HCT116 (cell line): Measurements from ENCODE around the gene FCHO2. TPM values are rescaled to one million over a fixed set of nuclear protein-coding genes. Genes with fewer than 3 reads are reported as not detected.

Experiments
- ATAC-seq: fragments of 200-7000 bp; cut with Tn5 transposase; 2 replicates; pipeline ENCODE4 v1.9.1; 2020; ENCODE audit warnings: mild to moderate bottlenecking, moderate library complexity
- BruUV-seq: library from RNA; stranded (reverse); fragments of 400-500 nt; replicated peaks from 2 replicates; lab custom pipeline; 2021; lab: Mats Ljungman, UMichigan
- CTCF ChIA-PET: fragments of 300-600 bp; sonication (Branson Sonifier 250); formaldehyde crosslinking; loops from one replicate; lab custom pipeline; 2021; ENCODE audit warnings: antibody characterized with exemption; lab: Charles Lee
- POLR2A ChIA-PET: fragments of 300-600, 350-600 bp; sonication (Branson Sonifier 250); formaldehyde crosslinking; loops from one replicate; lab custom pipeline; 2021; ENCODE audit warnings: antibody characterized with exemption; lab: Charles Lee
- RAD21 ChIA-PET, 2 experiments: fragments of 300-600 bp; sonication (Branson Sonifier 250); formaldehyde crosslinking; loops; one replicate each; lab custom pipeline; 2023; ENCODE audit warnings: low total read pairs in 2 of 2; ENCODE audit not compliant: uncharacterized antibody in 2 of 2, unreplicated experiment in 2 of 2, low non-redundant PET in 1 of 2; lab: Charles Lee
- DNase-seq: peaks from one replicate; pipeline ENCODE4 v3.0.0-alpha.2; 2010; ENCODE audit warnings: low read depth, low spot score
- H2AFZ ChIP-seq: fragments of 200-600 bp; shearing (Covaris generic), sonication (generic); 2 replicates; pipeline ENCODE4 v1.6.1; 2017; ENCODE audit warnings: low read depth, mixed run types, mixed read lengths, antibody characterized with exemption, low read length; ENCODE audit not compliant: poor library complexity, severe bottlenecking
- H3K27ac ChIP-seq: 2 replicates; pipeline ENCODE4 v1.5.1; 2012; ENCODE audit warnings: low read depth, low read length
- H3K27me3 ChIP-seq: fragments of 200-600 bp; sonication (generic); 2 replicates; pipeline ENCODE4 v1.6.1; 2016; ENCODE audit warnings: mixed run types, low read length, mixed read lengths; ENCODE audit not compliant: insufficient read depth
- H3K36me3 ChIP-seq, 2 experiments: fragments of 200-500 bp in 1 of 2; fragments of 200-600 bp in 1 of 2; sonication (Bioruptor generic) in 1 of 2; sonication (generic) in 1 of 2; 2 replicates each; pipeline versions ENCODE4 v1.5.1 to v1.6.1; 2014 to 2016; ENCODE audit warnings: low read length in 2 of 2, inconsistent platforms in 1 of 2, mixed read lengths in 1 of 2, mixed run types in 1 of 2; ENCODE audit not compliant: insufficient read depth in 2 of 2, control insufficient read depth in 1 of 2
- H3K4me1 ChIP-seq, 2 experiments: fragments of 200-600 bp in 1 of 2; sonication (generic) in 1 of 2; 2 replicates each; pipeline versions ENCODE4 v1.5.1 to v1.6.1; 2012 to 2017; ENCODE audit warnings: low read length in 2 of 2, inconsistent platforms in 1 of 2, mild to moderate bottlenecking in 1 of 2, mixed read lengths in 1 of 2, mixed run types in 1 of 2, moderate library complexity in 1 of 2; ENCODE audit not compliant: insufficient read depth in 2 of 2, control insufficient read depth in 1 of 2
- H3K4me2 ChIP-seq: fragments of 200-600 bp; sonication (generic); 2 replicates; pipeline ENCODE4 v1.6.1; 2017; ENCODE audit warnings: mixed run types, low read length, mixed read lengths
- H3K4me3 ChIP-seq, 2 experiments: fragments of 200-600 bp in 1 of 2; sonication (generic) in 1 of 2; replicated peaks in 1 of 2; 2 replicates each; pipeline ENCODE4 v1.5.1; 2011 to 2016; ENCODE audit warnings: low read length in 2 of 2, control low read depth in 1 of 2, low read depth in 1 of 2, mild to moderate bottlenecking in 1 of 2, mixed read lengths in 1 of 2, mixed run types in 1 of 2
- H3K79me2 ChIP-seq: fragments of 200-600 bp; sonication (generic); 2 replicates; pipeline ENCODE4 v1.6.1; 2017; ENCODE audit warnings: mild to moderate bottlenecking, mixed run types, low read length, moderate library complexity, mixed read lengths; ENCODE audit not compliant: insufficient read depth
- H3K9ac ChIP-seq: fragments of 200-600 bp; sonication (generic); 2 replicates; pipeline ENCODE4 v1.6.1; 2016; ENCODE audit warnings: low read length, mixed read lengths
- H3K9me2 ChIP-seq: fragments of 200-600 bp; sonication (generic), shearing (Covaris generic); 2 replicates; pipeline ENCODE4 v1.6.1; 2017; ENCODE audit warnings: mixed run types, mild to moderate bottlenecking, moderate library complexity; ENCODE audit not compliant: insufficient read depth
- H3K9me3 ChIP-seq, 2 experiments: fragments of 200-500 bp in 1 of 2; fragments of 200-600 bp in 1 of 2; sonication (Bioruptor generic) in 1 of 2; sonication (generic) in 1 of 2; 2 replicates each; pipeline ENCODE4 v1.6.1; 2014 to 2017; ENCODE audit warnings: low read length in 2 of 2, mixed read lengths in 2 of 2, inconsistent platforms in 1 of 2, low read depth in 1 of 2, mild to moderate bottlenecking in 1 of 2, mixed run types in 1 of 2, moderate library complexity in 1 of 2; ENCODE audit not compliant: control insufficient read depth in 1 of 2, insufficient read depth in 1 of 2
- H4K20me1 ChIP-seq: fragments of 200-600 bp; sonication (generic), shearing (Covaris generic); 2 replicates; pipeline ENCODE4 v1.6.1; 2017; ENCODE audit warnings: mixed run types, mild to moderate bottlenecking, moderate library complexity; ENCODE audit not compliant: insufficient read depth
- ATF3 ChIP-seq: IDR thresholded peaks from 2 replicates; pipeline ENCODE4 v1.6.1; 2012
- CBX3 ChIP-seq: IDR thresholded peaks from 2 replicates; pipeline ENCODE4 v1.6.1; 2012; ENCODE audit warnings: low read depth
- CTCF ChIP-seq, 3 experiments: fragments of 200-600 bp in 1 of 3; sonication (generic) in 1 of 3; IDR thresholded peaks in 2 of 3; conservative IDR thresholded peaks in 1 of 3; 2 replicates each; pipeline ENCODE4 v1.5.1; 2012 to 2017; ENCODE audit warnings: low read depth in 2 of 3, low read length in 2 of 3, antibody characterized with exemption in 1 of 3, borderline replicate concordance in 1 of 3, control low read depth in 1 of 3, mild to moderate bottlenecking in 1 of 3, mixed read lengths in 1 of 3, mixed run types in 1 of 3, moderate library complexity in 1 of 3; ENCODE audit not compliant: insufficient read depth in 1 of 3
- EGR1 ChIP-seq: IDR thresholded peaks from 2 replicates; pipeline ENCODE4 v1.6.1; 2012; ENCODE audit warnings: low read depth
- EZH2 ChIP-seq: fragments of 200-600 bp; sonication (generic); IDR thresholded peaks from 2 replicates; pipeline ENCODE4 v1.6.1; 2017; ENCODE audit warnings: antibody characterized with exemption, mixed run types
- EZH2phosphoT487 ChIP-seq: fragments of 200-600 bp; IDR thresholded peaks from 2 replicates; pipeline ENCODE4 v1.6.1; 2018; ENCODE audit warnings: antibody characterized with exemption, borderline replicate concordance
- JUND ChIP-seq: IDR thresholded peaks from 2 replicates; pipeline ENCODE4 v1.6.1; 2012
- POLR2A ChIP-seq: IDR thresholded peaks from 2 replicates; pipeline ENCODE4 v1.7.0; 2011; ENCODE audit warnings: borderline replicate concordance; ENCODE audit not compliant: insufficient read depth, insufficient read length; ENCODE audit errors: extremely low read depth
- RAD21 ChIP-seq: IDR thresholded peaks from 2 replicates; pipeline ENCODE4 v1.6.1; 2012; ENCODE audit warnings: low read depth, mild to moderate bottlenecking
- SIN3A ChIP-seq: IDR thresholded peaks from 2 replicates; pipeline ENCODE4 v1.6.1; 2012; ENCODE audit warnings: low read depth
- SP1 ChIP-seq: IDR thresholded peaks from 2 replicates; pipeline ENCODE4 v1.6.1; 2012; ENCODE audit warnings: low read depth
- TCF7L2 ChIP-seq: IDR thresholded peaks from 2 replicates; pipeline ENCODE4 v1.7.0; 2011; ENCODE audit warnings: borderline replicate concordance, inconsistent platforms; ENCODE audit not compliant: insufficient read depth, insufficient read length; ENCODE audit errors: extremely low read depth
- ZBTB33 ChIP-seq: IDR thresholded peaks from 2 replicates; pipeline ENCODE4 v1.6.1; 2011; ENCODE audit warnings: mild to moderate bottlenecking, low read length, moderate library complexity; ENCODE audit not compliant: insufficient replicate concordance; ENCODE audit errors: extremely low read depth
- ZFX ChIP-seq: fragments of 450-650 bp; IDR thresholded peaks from 2 replicates; pipeline ENCODE4 v1.6.1; 2017
- ZNF274 ChIP-seq: fragments of 200-500 bp; sonication (Bioruptor generic); IDR thresholded peaks from 2 replicates; pipeline ENCODE4 v1.6.1; 2014; ENCODE audit warnings: mild to moderate bottlenecking, low read depth, low read length, inconsistent platforms
- intact Hi-C: fragments of 100-400 bp; cut with micrococcal nuclease; formaldehyde crosslinking; loops from 2 replicates; pipeline ENCODE4 v1.10.0; 2022
- total RNA-seq: library from RNA; stranded (reverse); gene quantifications from one replicate; pipeline ENCODE4 v1.2.1, GENCODE V29; 2021; ENCODE audit not compliant: unreplicated experiment

The FCHO2 gene
- total RNA-seq, 1 experiment from 2014 or later: 18.7 TPM

GRCh38 chr5:73096239-73096575 lies 140.4 kb downstream of the FCHO2 start:
- ATAC-seq: no peak; the same call in 1 of the 2 replicates
- no peak for TF ChIP-seq JUND
- TF ChIP-seq EZH2phosphoT487: no peak
- TF ChIP-seq ZBTB33: no peak
- no peak for TF ChIP-seq EZH2
- no peak for TF ChIP-seq EGR1
- TF ChIP-seq, all 23 proteins: peak for 0
- ChIA-PET RAD21 (no interaction called here), CTCF (no interaction called here), POLR2A (interaction anchor here (0.6 kb wide), 1 partner anchor 24 kb away, joined by 3 read pairs; the partner anchor contains the start of gene TMEM171)
- no peaks in the 10 kb centered on the region for H3K79me2 ChIP-seq
- no peaks in the 10 kb centered on the region for H3K36me3 ChIP-seq
- H3K9me2 ChIP-seq: no peaks in the 10 kb centered on the region
- no peaks in the 10 kb centered on the region for H3K27me3 ChIP-seq
- H3K4me2 ChIP-seq: no peak overlapping the region
- H4K20me1 ChIP-seq: no peaks in the 10 kb centered on the region
- no peak overlapping the region for H3K4me3 ChIP-seq
- no peak overlapping the region for H3K27ac ChIP-seq
- no peaks in the 10 kb centered on the region for H3K9me3 ChIP-seq
- H3K4me1 ChIP-seq: peaks cover 10 to 25% of the 10 kb centered on the region in 2 experiments
- no peak for DNase-seq
- intact Hi-C loops: no loop called here
- no peak overlapping the region for H2AFZ ChIP-seq
- no peak overlapping the region for H3K9ac ChIP-seq
- BruUV-seq: no TSS peak

- H3K9ac ChIP-seq: no peak overlapping the region
- no peaks in the 10 kb centered on the region for H3K27me3 ChIP-seq
- H3K4me2 ChIP-seq: no peak overlapping the region
- no peaks in the 10 kb centered on the region for H3K79me2 ChIP-seq
- POLR2A ChIA-PET: no interaction called here
- no peak for TF ChIP-seq ZFX
- no peak for TF ChIP-seq EZH2phosphoT487
- TF ChIP-seq EGR1: no peak
- no peak for TF ChIP-seq POLR2A
- no peak for TF ChIP-seq ATF3
- TF ChIP-seq ZNF274: no peak
- no peak for TF ChIP-seq SIN3A
- no peak for TF ChIP-seq TCF7L2
- no peak for TF ChIP-seq CTCF (IDR thresholded peaks at IDR 0.05 in 2 of 3, conservative IDR thresholded peaks at IDR 0.05 in 1 of 3; ENCODE audit: borderline replicate concordance in 1 of 3, insufficient read depth in 1 of 3, low read depth in 2 of 3, low read length in 2 of 3)
- TF ChIP-seq RAD21: no peak
- TF ChIP-seq SP1: no peak
- no peak for TF ChIP-seq JUND
- no peak for TF ChIP-seq ZBTB33
- TF ChIP-seq CBX3: no peak
- no TSS peak for BruUV-seq
- H3K36me3 ChIP-seq: no peaks in the 10 kb centered on the region
- intact Hi-C loops: no loop called here
- no peak overlapping the region for H3K27ac ChIP-seq
- RAD21 ChIA-PET: no interaction called here
- no peaks in the 10 kb centered on the region for H4K20me1 ChIP-seq
- DNase-seq (no peak), ATAC-seq (no peak)
- peaks cover 10 to 25% of the 10 kb centered on the region in 2 experiments for H3K4me1 ChIP-seq
- no peak overlapping the region for H2AFZ ChIP-seq
- no peak overlapping the region for H3K4me3 ChIP-seq
- no peaks in the 10 kb centered on the region for H3K9me3 ChIP-seq
- CTCF ChIA-PET: no interaction called here
- H3K9me2 ChIP-seq: no peaks in the 10 kb centered on the region
Observed at GRCh38 chr5:73097740-73098139, 141.9 kb downstream of the FCHO2 start.
